ENCODE results near the gene ABCC11. TPM values are rescaled to one million over a fixed set of nuclear protein-coding genes. Genes with fewer than 3 reads are reported as not detected.

Gene ABCC11
- total RNA-seq, 2 donors from 2014 or later = not detected

DNA sequence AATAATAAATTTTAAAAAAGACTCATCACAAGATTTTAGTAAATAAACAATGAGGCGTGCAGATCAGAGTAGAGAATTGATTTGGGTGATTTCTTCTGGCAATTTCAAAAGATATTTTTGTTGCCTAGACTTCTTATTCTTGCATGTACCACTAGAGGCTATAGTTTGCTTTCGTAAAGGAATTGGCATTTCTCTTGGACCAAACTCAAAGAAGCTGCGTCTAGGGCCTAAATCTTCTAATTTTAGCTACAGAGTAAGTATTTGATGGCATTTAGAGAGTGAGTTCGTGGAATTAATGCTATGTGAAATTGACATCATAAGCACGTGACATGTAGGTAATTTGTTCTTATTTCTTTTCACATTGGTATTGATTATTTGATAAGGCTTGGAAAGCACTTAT is 24.4 kb upstream of the ABCC11 start:
- intact Hi-C loops (cut with DNase I) = no loop called here

DNA sequence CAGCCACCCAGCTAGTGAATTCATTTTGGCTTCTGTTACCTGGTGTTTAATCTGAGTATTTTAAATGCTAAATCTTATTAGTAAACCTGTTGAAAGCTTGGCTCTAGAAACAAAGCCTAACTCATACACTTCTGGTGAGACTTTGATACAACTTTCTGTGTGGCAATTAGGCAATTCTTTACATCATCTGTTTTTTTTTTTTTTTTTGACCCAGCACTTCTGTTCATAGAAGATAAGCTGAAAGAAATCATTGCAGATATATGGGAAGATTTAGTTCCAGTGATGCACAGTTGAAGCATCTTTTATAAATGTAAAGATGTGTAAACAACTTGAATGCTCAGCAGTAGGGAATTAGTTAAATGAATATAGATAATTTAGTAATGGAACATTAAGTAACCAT is 21.7 kb upstream of the ABCC11 start:
- Histone ChIP-seq H3K9me3 (no peaks in the 10 kb centered on the region), H3K27ac (no peak overlapping the region), H3K36me3 (no peaks in the 10 kb centered on the region), H3K4me1 (no peaks in the 10 kb centered on the region), H3K9ac (ENCODE audit: low read depth in 2 of 2, low read length in 2 of 2) (no peak overlapping the region), H3K27me3 (no peaks in the 10 kb centered on the region), H3K4me3 (no peak overlapping the region)
- intact Hi-C loops (cut with DNase I) = no loop called here
- TF ChIP-seq, protein P1, sequence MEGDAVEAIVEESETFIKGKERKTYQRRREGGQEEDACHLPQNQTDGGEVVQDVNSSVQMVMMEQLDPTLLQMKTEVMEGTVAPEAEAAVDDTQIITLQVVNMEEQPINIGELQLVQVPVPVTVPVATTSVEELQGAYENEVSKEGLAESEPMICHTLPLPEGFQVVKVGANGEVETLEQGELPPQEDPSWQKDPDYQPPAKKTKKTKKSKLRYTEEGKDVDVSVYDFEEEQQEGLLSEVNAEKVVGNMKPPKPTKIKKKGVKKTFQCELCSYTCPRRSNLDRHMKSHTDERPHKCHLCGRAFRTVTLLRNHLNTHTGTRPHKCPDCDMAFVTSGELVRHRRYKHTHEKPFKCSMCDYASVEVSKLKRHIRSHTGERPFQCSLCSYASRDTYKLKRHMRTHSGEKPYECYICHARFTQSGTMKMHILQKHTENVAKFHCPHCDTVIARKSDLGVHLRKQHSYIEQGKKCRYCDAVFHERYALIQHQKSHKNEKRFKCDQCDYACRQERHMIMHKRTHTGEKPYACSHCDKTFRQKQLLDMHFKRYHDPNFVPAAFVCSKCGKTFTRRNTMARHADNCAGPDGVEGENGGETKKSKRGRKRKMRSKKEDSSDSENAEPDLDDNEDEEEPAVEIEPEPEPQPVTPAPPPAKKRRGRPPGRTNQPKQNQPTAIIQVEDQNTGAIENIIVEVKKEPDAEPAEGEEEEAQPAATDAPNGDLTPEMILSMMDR (IDR thresholded peaks at IDR 0.05) = no peak
- DNase-seq = no peak

More for the DNA sequence above, 24.4 kb upstream of the ABCC11 start:
- Histone ChIP-seq H3K36me3 (no peaks in the 10 kb centered on the region), H3K4me1 (no peaks in the 10 kb centered on the region), H3K9me3 (no peaks in the 10 kb centered on the region), H3K4me3 (no peak overlapping the region), H3K27ac (no peak overlapping the region), H3K27me3 (no peaks in the 10 kb centered on the region), H3K9ac (ENCODE audit: low read depth in 2 of 2, low read length in 2 of 2) (no peak overlapping the region)
- DNase-seq = no peak
- TF ChIP-seq, protein P1 (IDR thresholded peaks at IDR 0.05) = no peak

DNA sequence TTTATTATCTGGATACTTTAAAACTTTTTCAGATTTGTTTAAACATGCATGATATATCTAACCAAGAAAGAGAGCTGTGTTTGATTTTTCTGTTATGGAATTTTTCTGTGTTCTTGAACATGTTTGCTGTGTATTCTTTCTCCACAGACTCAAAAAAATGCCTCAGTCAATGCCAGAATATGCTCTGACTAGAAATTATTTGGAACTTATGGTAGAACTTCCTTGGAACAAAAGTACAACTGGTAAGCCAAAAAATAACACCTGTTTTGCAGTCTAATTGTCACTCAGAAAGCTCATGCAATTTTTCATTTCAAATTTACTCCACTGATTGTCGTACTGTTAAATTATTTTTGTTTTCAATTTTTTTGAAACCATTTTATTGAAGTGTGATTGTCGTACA is 15.3 kb upstream of the ABCC11 start:
- no peak overlapping the region for H3K27ac ChIP-seq
- no peaks in the 10 kb centered on the region for H3K36me3 ChIP-seq
- TF ChIP-seq, protein P1 (IDR thresholded peaks at IDR 0.05) = no peak
- DNase-seq = no peak
- intact Hi-C loops (cut with DNase I) = no loop called here
- no peak overlapping the region for H3K4me3 ChIP-seq
- H3K4me1 ChIP-seq = no peaks in the 10 kb centered on the region
- no peak overlapping the region for H3K9ac ChIP-seq (ENCODE audit: low read depth in 2 of 2, low read length in 2 of 2)
- no peaks in the 10 kb centered on the region for H3K27me3 ChIP-seq
- no peaks in the 10 kb centered on the region for H3K9me3 ChIP-seq

DNA sequence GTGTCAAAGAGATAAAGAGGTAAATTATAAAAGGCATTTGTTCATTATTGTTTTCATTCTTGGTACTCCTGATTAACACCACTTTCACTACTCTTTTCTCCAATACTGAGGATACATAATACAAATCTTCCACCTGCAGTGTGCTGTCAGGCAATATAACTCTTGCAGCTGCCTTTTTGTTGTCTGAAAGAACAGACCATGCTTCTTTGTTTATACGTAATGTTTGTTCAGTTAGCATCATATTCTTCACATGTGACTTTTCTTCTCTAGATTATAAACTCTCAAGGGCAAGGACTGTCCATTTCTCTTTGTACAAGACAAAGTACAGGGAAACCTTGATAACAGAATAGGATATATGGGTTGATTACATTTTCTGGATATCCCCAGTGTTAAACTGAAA is 14.2 kb upstream of the ABCC11 start:
- intact Hi-C loops (cut with DNase I) = no loop called here
- H3K36me3 ChIP-seq = no peaks in the 10 kb centered on the region
- H3K4me3 ChIP-seq = no peak overlapping the region
- H3K9ac ChIP-seq (ENCODE audit: low read depth in 2 of 2, low read length in 2 of 2) = no peak overlapping the region
- no peak overlapping the region for H3K27ac ChIP-seq
- H3K27me3 ChIP-seq = no peaks in the 10 kb centered on the region
- no peaks in the 10 kb centered on the region for H3K9me3 ChIP-seq
- TF ChIP-seq, protein P1 (IDR thresholded peaks at IDR 0.05) = no peak
- no peaks in the 10 kb centered on the region for H3K4me1 ChIP-seq
- no peak for DNase-seq

DNA sequence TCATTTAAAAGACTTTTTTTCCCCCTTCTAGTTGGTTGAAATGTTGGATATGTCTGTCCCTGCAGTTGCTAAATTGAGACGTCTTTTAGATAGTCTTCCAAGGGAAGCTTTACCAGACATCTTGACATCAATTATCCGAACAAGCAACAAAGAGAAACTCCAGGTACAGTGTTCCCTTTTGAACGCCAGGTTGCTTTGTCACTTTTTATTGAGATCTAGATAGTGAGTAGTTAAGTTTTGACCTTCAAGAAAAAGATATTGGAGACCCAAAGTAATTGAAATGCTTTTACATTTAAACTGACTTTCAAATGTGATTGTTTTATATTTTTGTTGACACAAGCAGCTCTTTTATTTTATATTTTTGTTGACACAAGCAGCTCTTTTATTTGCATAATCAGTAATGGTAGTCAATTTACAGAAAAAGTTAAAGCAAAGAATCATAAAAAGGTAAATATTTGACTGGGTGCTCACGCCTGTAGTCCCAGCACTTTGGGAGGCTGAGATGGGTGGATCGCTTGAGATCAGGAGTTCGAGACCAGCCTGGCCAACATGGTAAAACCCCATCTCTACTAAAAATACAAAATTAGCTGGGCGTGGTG is 9.3 kb upstream of the ABCC11 start:
- no peak for DNase-seq

More for the DNA sequence above, 9.3 kb upstream of the ABCC11 start:
- intact Hi-C loops (cut with DNase I) = no loop called here
- H3K27ac ChIP-seq = no peak overlapping the region
- no peaks in the 10 kb centered on the region for H3K9me3 ChIP-seq
- no peaks in the 10 kb centered on the region for H3K27me3 ChIP-seq
- no peaks in the 10 kb centered on the region for H3K36me3 ChIP-seq
- TF ChIP-seq, protein P1 (IDR thresholded peaks at IDR 0.05) = no peak
- no peaks in the 10 kb centered on the region for H3K4me1 ChIP-seq
- no peak overlapping the region for H3K4me3 ChIP-seq
- H3K9ac ChIP-seq (ENCODE audit: low read depth in 2 of 2, low read length in 2 of 2) = no peak overlapping the region
